Transverse colon (tissue), 4 donors: ENCODE data around the gene UPP2. TPM values are rescaled to one million over a fixed set of nuclear protein-coding genes. Genes with fewer than 3 reads are reported as not detected.

Source experiments
- DNase-seq: peaks from one replicate; pipeline ENCODE4 v3.0.0-alpha.2; 2019
- H3K27ac ChIP-seq, 4 donors: fragments of 200-600 bp; sonication (generic); 2 replicates each; pipeline ENCODE4 v1.5.1; 2016 to 2018; ENCODE audit warnings: inconsistent platforms in 4 of 4
- H3K27me3 ChIP-seq: fragments of 200-600 bp; sonication (generic); 2 replicates; pipeline ENCODE4 v1.5.1; 2017; ENCODE audit warnings: inconsistent platforms
- H3K36me3 ChIP-seq, 4 donors: fragments of 200-600 bp; sonication (generic); 2 replicates each; pipeline ENCODE4 v1.5.1; 2017 to 2019; ENCODE audit warnings: inconsistent platforms in 4 of 4
- H3K4me1 ChIP-seq, 4 donors: fragments of 200-600 bp; sonication (generic); 2 replicates each; pipeline ENCODE4 v1.5.1; 2017 to 2020; ENCODE audit warnings: inconsistent platforms in 4 of 4
- H3K4me3 ChIP-seq, 4 donors: fragments of 200-600 bp; sonication (generic); 1 replicate in 1 of 4; 2 replicates in 3 of 4; pipeline versions ENCODE4 v1.5.1 to v1.6.1; 2017 to 2019; ENCODE audit warnings: inconsistent platforms in 4 of 4
- H3K9me3 ChIP-seq, 2 donors: fragments of 200-600 bp; sonication (generic); 2 replicates each; pipeline ENCODE4 v1.5.1; 2017 to 2019; ENCODE audit warnings: inconsistent platforms in 2 of 2
- EP300 ChIP-seq: sonication (generic); formaldehyde crosslinking; IDR thresholded peaks from one replicate; pipeline ENCODE4 v1.6.1; 2017; ENCODE audit warnings: antibody characterized with exemption, low read depth
- POLR2A ChIP-seq: fragments of 450-650 bp; IDR thresholded peaks from one replicate; pipeline ENCODE4 v1.6.1; 2016; ENCODE audit warnings: antibody characterized with exemption, mild to moderate bottlenecking, moderate library complexity
- POLR2AphosphoS5 ChIP-seq, 3 donors: sonication (generic); formaldehyde crosslinking; IDR thresholded peaks; one replicate each; pipeline ENCODE4 v1.6.1; 2016; ENCODE audit warnings: antibody characterized with exemption in 3 of 3
- WGBS, 2 donors: methylation state at CpG; one replicate each; pipeline ENCODE4 v1.1.5; 2018; ENCODE audit warnings: low coverage in 1 of 2; 5-methylcytosine and 5-hydroxymethylcytosine counted together
- in situ Hi-C, 4 donors: fragments of 200-750 bp; cut with MboI; loops; one replicate each; pipeline versions ENCODE4 v1.15.0 to v1.15.1; 2017; ENCODE audit warnings: low sequenced_read_pairs in 3 of 4, low pct_ligation_motif_present in 1 of 4, low pct_unique_long_range_greater_than_20kb in 1 of 4
- intact Hi-C: fragments of 100-400 bp; cut with DNase I; formaldehyde crosslinking; loops from one replicate; pipeline ENCODE4 v1.15.1; 2023; ENCODE audit warnings: low total_unique reads
- total RNA-seq, 4 donors: library from RNA; depleted of rRNA; stranded (reverse); fragments of >200 nt; gene quantifications; one replicate each; pipeline ENCODE4 v1.1.0, GENCODE V29; 2016
- TF ChIP-seq, protein P1 (sequence below), 5 experiments: fragments of 200-600 bp in 3 of 5; fragments of 450-650 bp in 2 of 5; sonication (generic) in 3 of 5; IDR thresholded peaks; 1 replicate in 2 of 5; 2 replicates in 3 of 5; pipeline ENCODE4 v1.5.1; 2016 to 2017; ENCODE audit warnings: antibody characterized with exemption in 5 of 5, inconsistent platforms in 3 of 5, mild to moderate bottlenecking in 2 of 5, moderate library complexity in 1 of 5

UPP2 gene
- total RNA-seq, 4 donors from 2014 or later, result not detected

DNA sequence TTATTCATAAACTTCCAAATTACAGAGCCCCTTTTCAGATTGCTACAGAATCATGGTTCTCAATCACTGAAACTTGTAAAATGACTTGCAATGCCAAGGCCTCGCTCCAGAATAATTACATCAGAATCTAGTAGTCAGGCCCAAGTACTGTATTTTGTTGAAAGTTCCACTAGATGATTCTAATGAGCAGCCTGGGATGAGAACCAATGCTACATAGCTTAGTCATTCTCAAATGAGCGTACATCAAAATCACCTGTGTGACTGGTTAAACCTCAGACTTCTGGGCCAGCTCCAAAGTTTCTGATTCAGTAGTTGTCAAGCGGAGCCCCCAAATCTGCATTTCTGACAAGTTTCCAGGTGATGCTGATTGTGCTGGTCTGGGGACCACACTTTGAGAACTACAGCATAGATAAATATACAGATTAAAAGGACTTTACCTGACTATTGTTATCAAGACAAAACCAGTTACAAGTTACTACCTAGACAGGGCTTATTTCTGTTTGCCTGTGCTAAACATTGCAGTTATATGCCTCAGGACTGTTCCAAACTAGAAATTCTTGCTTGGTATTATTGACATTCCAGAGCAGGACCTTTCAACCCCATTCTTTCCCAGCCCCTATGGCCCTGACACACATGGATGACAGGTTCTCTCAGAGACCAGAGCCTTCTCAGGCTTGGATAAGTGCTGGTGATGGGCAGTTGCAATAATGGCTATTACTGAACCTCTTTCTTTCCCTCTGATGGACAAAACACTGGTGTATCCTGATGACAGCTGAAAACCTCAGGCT lies 83.1 kb downstream of the UPP2 start:
- 91% methylated on average over 3 of the region's 3 CpGs; no CpG with 5 or more reads in 1 of the 2 donors for whole genome bisulfite sequencing, 2 donors
- DNase-seq, result no peak
- Histone ChIP-seq H3K36me3 (no peaks in the 10 kb centered on the region), H3K27me3 (no peaks in the 10 kb centered on the region), H3K9me3 (no peaks in the 10 kb centered on the region), H3K4me1 (peaks cover 0 to 6% (median 0%) of the 10 kb centered on the region in 4 donors), H3K4me3 (no peak overlapping the region), H3K27ac (no peak overlapping the region)
- intact Hi-C loops (no loop called here), in situ Hi-C loops (no loop called here)
- TF ChIP-seq POLR2A (no peak), EP300 (no peak), POLR2AphosphoS5 (IDR thresholded peaks at IDR 0.05) (no peak)
- TF ChIP-seq, protein P1, sequence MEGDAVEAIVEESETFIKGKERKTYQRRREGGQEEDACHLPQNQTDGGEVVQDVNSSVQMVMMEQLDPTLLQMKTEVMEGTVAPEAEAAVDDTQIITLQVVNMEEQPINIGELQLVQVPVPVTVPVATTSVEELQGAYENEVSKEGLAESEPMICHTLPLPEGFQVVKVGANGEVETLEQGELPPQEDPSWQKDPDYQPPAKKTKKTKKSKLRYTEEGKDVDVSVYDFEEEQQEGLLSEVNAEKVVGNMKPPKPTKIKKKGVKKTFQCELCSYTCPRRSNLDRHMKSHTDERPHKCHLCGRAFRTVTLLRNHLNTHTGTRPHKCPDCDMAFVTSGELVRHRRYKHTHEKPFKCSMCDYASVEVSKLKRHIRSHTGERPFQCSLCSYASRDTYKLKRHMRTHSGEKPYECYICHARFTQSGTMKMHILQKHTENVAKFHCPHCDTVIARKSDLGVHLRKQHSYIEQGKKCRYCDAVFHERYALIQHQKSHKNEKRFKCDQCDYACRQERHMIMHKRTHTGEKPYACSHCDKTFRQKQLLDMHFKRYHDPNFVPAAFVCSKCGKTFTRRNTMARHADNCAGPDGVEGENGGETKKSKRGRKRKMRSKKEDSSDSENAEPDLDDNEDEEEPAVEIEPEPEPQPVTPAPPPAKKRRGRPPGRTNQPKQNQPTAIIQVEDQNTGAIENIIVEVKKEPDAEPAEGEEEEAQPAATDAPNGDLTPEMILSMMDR (IDR thresholded peaks at IDR 0.05), result no peak

Other genes starting within 250 kb of the UPP2 start
- gene ACVR1, start 225.5 kb upstream of the UPP2 start, total RNA-seq, result 10 to 100 TPM in 3 of 4 donors, 1 to 10 TPM in 1; 4.5 to 16.5 (median 11.8) TPM